Calu3 (cell line): Measurements from ENCODE around the gene HOXB6. TPM values are rescaled to one million over a fixed set of nuclear protein-coding genes. Genes with fewer than 3 reads are reported as not detected.

Source experiments
- BruUV-seq: library from RNA; stranded (reverse); fragments of 400-500 nt; replicated peaks from 2 replicates; lab custom pipeline; 2021; lab: Mats Ljungman, UMichigan
- CTCF ChIA-PET: fragments of 300-600 bp; sonication (Branson Sonifier 250); formaldehyde crosslinking; loops from one replicate; lab custom pipeline; 2022; ENCODE audit warnings: antibody characterized with exemption; lab: Charles Lee
- DNase-seq: peaks from one replicate; pipeline ENCODE4 v3.0.0; 2022
- H3K27ac Mint-ChIP-seq: one replicate; pipeline ENCODE4 v1.8.0; 2022; ENCODE audit warnings: mixed read lengths; ENCODE audit not compliant: unreplicated experiment
- H3K27me3 Mint-ChIP-seq: one replicate; pipeline ENCODE4 v1.8.0; 2022; ENCODE audit warnings: mixed read lengths; ENCODE audit not compliant: unreplicated experiment
- H3K36me3 Mint-ChIP-seq: one replicate; pipeline ENCODE4 v1.8.0; 2022; ENCODE audit warnings: mild to moderate bottlenecking, moderate library complexity, mixed read lengths; ENCODE audit not compliant: insufficient read depth, unreplicated experiment
- H3K4me1 Mint-ChIP-seq: one replicate; pipeline ENCODE4 v1.8.0; 2022; ENCODE audit warnings: mild to moderate bottlenecking, low read depth, mixed read lengths; ENCODE audit not compliant: unreplicated experiment
- H3K4me3 Mint-ChIP-seq: one replicate; pipeline ENCODE4 v1.8.0; 2022; ENCODE audit warnings: mild to moderate bottlenecking, low read depth, moderate library complexity, mixed read lengths; ENCODE audit not compliant: unreplicated experiment
- H3K9me3 Mint-ChIP-seq: one replicate; pipeline ENCODE4 v1.8.0; 2022; ENCODE audit warnings: low read depth, mixed read lengths; ENCODE audit not compliant: unreplicated experiment
- intact Hi-C: fragments of 100-400 bp; cut with micrococcal nuclease; formaldehyde crosslinking; loops from one replicate; pipeline ENCODE4 v1.10.0; 2022; ENCODE audit not compliant: unreplicated experiment
- total RNA-seq: library from RNA; stranded (reverse); gene quantifications from 2 replicates; pipeline ENCODE4 v1.2.3, GENCODE V29; 2022
- TF ChIP-seq, protein P1 (sequence below): fragments of 200-600 bp; IDR thresholded peaks from one replicate; pipeline ENCODE4 v1.8.0; 2022; ENCODE audit warnings: antibody characterized with exemption; ENCODE audit not compliant: unreplicated experiment

HOXB6 gene
- total RNA-seq, 1 experiment from 2014 or later: 140 TPM

GRCh38 chr17:48601539-48602425 lies 3.0 kb downstream of the HOXB6 start:
- peak overlapping the region; percentile 88 for H3K4me3 Mint-ChIP-seq
- CTCF ChIA-PET: interaction anchor here (0.5 to 1.9 kb wide), 19 partner anchors 8 to 386 kb away, joined by 3 to 15 read pairs (median 4); no protein-coding TSS in a partner anchor
- DNase-seq: peak; percentile 88
- TF ChIP-seq, protein P1, sequence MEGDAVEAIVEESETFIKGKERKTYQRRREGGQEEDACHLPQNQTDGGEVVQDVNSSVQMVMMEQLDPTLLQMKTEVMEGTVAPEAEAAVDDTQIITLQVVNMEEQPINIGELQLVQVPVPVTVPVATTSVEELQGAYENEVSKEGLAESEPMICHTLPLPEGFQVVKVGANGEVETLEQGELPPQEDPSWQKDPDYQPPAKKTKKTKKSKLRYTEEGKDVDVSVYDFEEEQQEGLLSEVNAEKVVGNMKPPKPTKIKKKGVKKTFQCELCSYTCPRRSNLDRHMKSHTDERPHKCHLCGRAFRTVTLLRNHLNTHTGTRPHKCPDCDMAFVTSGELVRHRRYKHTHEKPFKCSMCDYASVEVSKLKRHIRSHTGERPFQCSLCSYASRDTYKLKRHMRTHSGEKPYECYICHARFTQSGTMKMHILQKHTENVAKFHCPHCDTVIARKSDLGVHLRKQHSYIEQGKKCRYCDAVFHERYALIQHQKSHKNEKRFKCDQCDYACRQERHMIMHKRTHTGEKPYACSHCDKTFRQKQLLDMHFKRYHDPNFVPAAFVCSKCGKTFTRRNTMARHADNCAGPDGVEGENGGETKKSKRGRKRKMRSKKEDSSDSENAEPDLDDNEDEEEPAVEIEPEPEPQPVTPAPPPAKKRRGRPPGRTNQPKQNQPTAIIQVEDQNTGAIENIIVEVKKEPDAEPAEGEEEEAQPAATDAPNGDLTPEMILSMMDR: no peak
- TSS peak; percentile 85 for BruUV-seq
- peaks cover 45% of the 10 kb centered on the region for H3K4me1 Mint-ChIP-seq
- H3K27ac Mint-ChIP-seq: peak overlapping the region; percentile 95
- peaks cover 94% of the 10 kb centered on the region for H3K36me3 Mint-ChIP-seq
- intact Hi-C loops: loop anchor here (2.0 kb wide), 1 partner anchor 17 kb away; no protein-coding TSS in a partner anchor
- peaks cover 8% of the 10 kb centered on the region for H3K27me3 Mint-ChIP-seq
- H3K9me3 Mint-ChIP-seq: no peaks in the 10 kb centered on the region

- intact Hi-C loops: loop anchor here (2.0 kb wide), 1 partner anchor 18 kb away; no protein-coding TSS in a partner anchor
- Mint-ChIP-seq H3K4me1 (peaks cover 45% of the 10 kb centered on the region), H3K4me3 (peak overlapping the region; percentile 88), H3K9me3 (no peaks in the 10 kb centered on the region), H3K27me3 (peaks cover 8% of the 10 kb centered on the region), H3K27ac (peak overlapping the region; percentile 95), H3K36me3 (peaks cover 94% of the 10 kb centered on the region)
- CTCF ChIA-PET: interaction anchor here (0.5 to 1.9 kb wide), 16 partner anchors 9 to 386 kb away, joined by 3 to 15 read pairs (median 4); no protein-coding TSS in a partner anchor
- TF ChIP-seq, protein P1: no peak
- no TSS peak for BruUV-seq
- DNase-seq: no peak
These were observed 3.6 kb downstream of the HOXB6 start for GRCh38 chr17:48601207-48601538.

- Mint-ChIP-seq H3K9me3 (no peaks in the 10 kb centered on the region), H3K27me3 (peaks cover 8% of the 10 kb centered on the region), H3K4me3 (peak overlapping the region; percentile 88), H3K4me1 (peaks cover 46% of the 10 kb centered on the region), H3K27ac (peak overlapping the region; percentile 95), H3K36me3 (peaks cover 96% of the 10 kb centered on the region)
- CTCF ChIA-PET: interaction anchor here (0.7 to 1.9 kb wide), 9 partner anchors 9 to 335 kb away, joined by 3 to 15 read pairs (median 3); no protein-coding TSS in a partner anchor
- TF ChIP-seq, protein P1: no peak
- TSS peak; percentile 0 for BruUV-seq
- DNase-seq: no peak
- intact Hi-C loops: loop anchor here (2.0 kb wide), 1 partner anchor 18 kb away; no protein-coding TSS in a partner anchor
These were observed 4.3 kb downstream of the HOXB6 start for GRCh38 chr17:48600244-48601098.

- no peaks in the 10 kb centered on the region for H3K9me3 Mint-ChIP-seq
- peaks cover 8% of the 10 kb centered on the region for H3K27me3 Mint-ChIP-seq
- no TSS peak for BruUV-seq
- intact Hi-C loops: no loop called here
- CTCF ChIA-PET: interaction anchor here (1.0 kb wide), 1 partner anchor 340 kb away, joined by 4 read pairs; no protein-coding TSS in a partner anchor
- DNase-seq: no peak
- TF ChIP-seq, protein P1: no peak
- peak overlapping the region; percentile 95 for H3K27ac Mint-ChIP-seq
- peaks cover 57% of the 10 kb centered on the region for H3K4me1 Mint-ChIP-seq
- peaks cover 96% of the 10 kb centered on the region for H3K36me3 Mint-ChIP-seq
- H3K4me3 Mint-ChIP-seq: peak overlapping the region; percentile 88
These were observed 5.4 kb downstream of the HOXB6 start for GRCh38 chr17:48599354-48599753.
